Right cardiac atrium (tissue), 5 donors: ENCODE data around the gene RAB20. TPM values are rescaled to one million over a fixed set of nuclear protein-coding genes. Genes with fewer than 3 reads are reported as not detected.
A peak's percentile ranks its signal among the peaks of the same experiment; 100 is the strongest.

ENCODE experiments used
- ATAC-seq, 2 donors: fragments of 200-7000 bp; cut with Tn5 transposase; one replicate each; pipeline versions ENCODE4 v1.8.0 to v1.9.1; 2020; ENCODE audit warnings: moderate library complexity in 2 of 2, mild to moderate bottlenecking in 1 of 2
- DNase-seq, 3 donors: peaks; one replicate each; pipeline ENCODE4 v3.0.0-alpha.2; 2020
- H3K27ac ChIP-seq: one replicate; pipeline ENCODE4 v1.5.1; 2013; ENCODE audit warnings: mild to moderate bottlenecking, low read length, control low read depth, moderate library complexity
- H3K27me3 ChIP-seq: one replicate; pipeline ENCODE4 v1.6.1; 2013; ENCODE audit not compliant: control insufficient read depth, insufficient read depth
- H3K4me1 ChIP-seq: one replicate; pipeline ENCODE4 v1.6.1; 2013; ENCODE audit warnings: low read length; ENCODE audit not compliant: control insufficient read depth, insufficient read depth
- H3K4me3 ChIP-seq: one replicate; pipeline ENCODE4 v1.5.1; 2013; ENCODE audit warnings: low read length, control low read depth
- H3K9me3 ChIP-seq: one replicate; pipeline ENCODE4 v1.6.1; 2013; ENCODE audit warnings: low read length; ENCODE audit not compliant: control insufficient read depth
- WGBS: extraction: QIAGEN DNeasy Blood & Tissue Kit; methylation state at CpG from one replicate; pipeline ENCODE4 v1.1.7; 2013; 5-methylcytosine and 5-hydroxymethylcytosine counted together
- intact Hi-C, 4 donors: fragments of 100-400 bp; cut with DNase I; formaldehyde crosslinking; loops; one replicate each; pipeline versions ENCODE4 v1.11.0 to v1.14.0; 2022 to 2023
- polyA plus RNA-seq: library from polyadenylated mRNA; stranded (reverse); fragments of 200-250 nt; gene quantifications from one replicate; pipeline ENCODE4 v1.2.3, GENCODE V29; 2013
- total RNA-seq, 4 donors: library from RNA; stranded (reverse); fragmentation: NEBNext Ultra II Directional; extraction: Animal tissue kit (Norgen Biotek cat#: 25700); gene quantifications; one replicate each; pipeline ENCODE4 v1.2.1, GENCODE V29; 2021
- donor health status: healthy with polysubstance abuse.
- donor health status: DM: no; HTN: yes; CAD: no.
- donor health status: DM: no; HTN: no; CAD: no.
- donor health status: DM: no; HTN: yes; CAD: no; lungs with severe emphysema.
- donor health status: DM: yes; HTN: yes; CAD: no.

The RAB20 gene
- total and polyA plus RNA-seq, 5 donors, result 10.5 to 15.3 (median 11.8) TPM

GRCh38 chr13:110519506-110519905 lies 42.0 kb downstream of the RAB20 start:
- Histone ChIP-seq H3K27ac (no peak overlapping the region), H3K27me3 (no peaks in the 10 kb centered on the region), H3K4me3 (no peak overlapping the region), H3K4me1 (peaks cover 3% of the 10 kb centered on the region), H3K9me3 (no peaks in the 10 kb centered on the region)
- DNase-seq (peak in 1 of 3 donors; percentile 36), ATAC-seq (no peak)
- 89% methylated on average over 7 of the region's 7 CpGs for WGBS
- intact Hi-C loops, result no loop called here

DNA sequence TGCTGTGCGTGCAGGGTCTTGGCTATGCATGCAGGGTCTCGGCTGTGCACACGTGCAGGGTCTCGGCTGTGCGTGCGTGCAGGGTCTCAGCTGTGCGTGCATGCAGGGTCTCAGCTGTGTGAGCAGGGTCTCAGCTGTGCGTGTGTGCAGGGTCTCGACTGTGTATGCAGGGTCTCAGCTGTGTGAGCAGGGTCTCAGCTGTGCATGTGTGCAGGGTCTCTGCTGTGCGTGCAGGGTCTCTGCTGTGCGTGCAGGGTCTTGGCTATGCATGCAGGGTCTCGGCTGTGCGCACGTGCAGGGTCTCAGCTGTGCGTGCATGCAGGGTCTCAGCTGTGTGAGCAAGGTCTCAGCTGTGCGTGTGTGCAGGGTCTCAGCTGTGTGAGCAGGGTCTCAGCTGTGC lies 42.5 kb downstream of the RAB20 start:
- ATAC-seq (no peak), DNase-seq (peak in 1 of 3 donors; percentile 47)
- no peak overlapping the region for H3K4me3 ChIP-seq
- intact Hi-C loops, result no loop called here
- H3K9me3 ChIP-seq, result no peaks in the 10 kb centered on the region
- H3K27me3 ChIP-seq, result no peaks in the 10 kb centered on the region
- peaks cover 3% of the 10 kb centered on the region for H3K4me1 ChIP-seq
- no peak overlapping the region for H3K27ac ChIP-seq
- WGBS, result 96% methylated on average over 16 of the region's 16 CpGs

GRCh38 chr13:110518571-110518970 lies 43.0 kb downstream of the RAB20 start:
- Histone ChIP-seq H3K4me1 (no peaks in the 10 kb centered on the region), H3K27ac (no peak overlapping the region), H3K9me3 (no peaks in the 10 kb centered on the region), H3K4me3 (no peak overlapping the region), H3K27me3 (no peaks in the 10 kb centered on the region)
- ATAC-seq, result peak in 1 of 2 donors; percentile 4
- 71% methylated on average over 11 of the region's 11 CpGs for WGBS
- peak in 1 of 3 donors; percentile 65 for DNase-seq
- intact Hi-C loops, result no loop called here

DNA sequence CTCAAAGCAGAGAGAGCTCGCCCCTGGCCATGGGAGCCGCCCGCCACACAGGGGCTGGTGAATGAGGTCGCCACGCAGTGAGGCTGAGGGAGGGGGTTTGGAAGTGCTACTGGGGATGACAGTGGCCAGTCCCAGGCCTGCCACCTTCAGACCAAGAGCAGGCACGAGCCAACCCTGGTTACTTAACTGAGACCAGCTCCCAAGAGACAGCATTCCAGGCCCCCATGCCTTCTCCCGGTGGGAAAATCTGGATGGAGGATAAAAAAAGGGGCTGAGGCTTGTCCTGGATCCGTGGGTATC lies 43.3 kb downstream of the RAB20 start:
- no peaks in the 10 kb centered on the region for H3K9me3 ChIP-seq
- no peaks in the 10 kb centered on the region for H3K27me3 ChIP-seq
- 64% methylated on average over 8 of the region's 8 CpGs for WGBS
- intact Hi-C loops, result no loop called here
- H3K27ac ChIP-seq, result no peak overlapping the region
- H3K4me3 ChIP-seq, result no peak overlapping the region
- ATAC-seq (no peak), DNase-seq (no peak)
- no peaks in the 10 kb centered on the region for H3K4me1 ChIP-seq

DNA sequence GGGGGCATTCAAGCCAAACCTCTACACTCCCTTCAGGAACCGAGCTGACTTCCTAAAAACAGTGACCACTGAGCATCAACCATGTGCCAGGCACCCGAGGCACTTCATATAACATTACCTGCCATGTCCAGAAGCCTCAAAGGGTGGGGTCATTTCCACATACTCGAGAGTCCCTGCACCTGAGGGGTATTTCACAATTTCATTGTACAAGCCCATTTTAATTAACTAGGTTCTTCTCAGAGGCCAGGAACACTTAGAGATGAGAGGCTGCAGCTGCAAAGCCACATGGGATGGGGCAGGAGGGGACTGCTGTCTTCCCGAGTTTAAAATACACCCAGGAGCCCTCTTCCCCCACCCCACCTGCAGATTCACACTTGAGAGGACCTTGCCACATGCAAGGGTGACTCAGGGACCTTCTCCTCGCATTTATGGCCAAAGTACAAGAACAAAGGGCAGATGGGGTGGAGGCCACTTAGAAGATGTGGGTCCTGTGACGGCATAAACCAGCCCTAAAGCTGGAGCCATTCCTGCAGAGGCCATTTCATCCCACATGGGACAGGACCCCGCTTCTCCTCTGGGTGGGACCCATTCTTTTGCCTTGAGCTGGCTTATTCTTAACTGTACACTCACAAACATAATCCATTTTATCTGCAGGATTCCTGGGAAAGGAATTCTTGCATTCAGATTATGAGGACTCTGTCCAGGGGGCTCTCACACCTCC lies 43.9 kb downstream of the RAB20 start:
- Histone ChIP-seq H3K9me3 (no peaks in the 10 kb centered on the region), H3K27ac (no peak overlapping the region), H3K27me3 (no peaks in the 10 kb centered on the region), H3K4me3 (no peak overlapping the region), H3K4me1 (no peaks in the 10 kb centered on the region)
- intact Hi-C loops, result no loop called here
- peak in 1 of 3 donors; percentile 10 for DNase-seq
- WGBS, result 67% methylated on average over 7 of the region's 7 CpGs
- no peak for ATAC-seq

- intact Hi-C loops, result no loop called here
- peak in 1 of 3 donors; percentile 2 for DNase-seq
Measured at GRCh38 chr13:110516500-110516899, 45.0 kb downstream of the RAB20 start.

GRCh38 chr13:110512198-110512740 lies 49.3 kb downstream of the RAB20 start:
- ATAC-seq (no peak), DNase-seq (peak in 1 of 3 donors; percentile 20)
- Histone ChIP-seq H3K9me3 (no peaks in the 10 kb centered on the region), H3K27me3 (no peaks in the 10 kb centered on the region), H3K27ac (no peak overlapping the region), H3K4me3 (no peak overlapping the region), H3K4me1 (peaks cover 8% of the 10 kb centered on the region)
- intact Hi-C loops, result no loop called here
- whole genome bisulfite sequencing, result 85% methylated on average over 17 of the region's 17 CpGs

More at GRCh38 chr13:110516500-110516899, 45.0 kb downstream of the RAB20 start:
- Histone ChIP-seq H3K27me3 (no peaks in the 10 kb centered on the region), H3K9me3 (no peaks in the 10 kb centered on the region), H3K4me3 (no peak overlapping the region), H3K4me1 (no peaks in the 10 kb centered on the region), H3K27ac (no peak overlapping the region)
- no peak for ATAC-seq
- 72% methylated on average over 12 of the region's 12 CpGs for WGBS

GRCh38 chr13:110511509-110512181 lies 49.9 kb downstream of the RAB20 start:
- Histone ChIP-seq H3K9me3 (no peaks in the 10 kb centered on the region), H3K4me1 (peaks cover 8% of the 10 kb centered on the region), H3K27ac (no peak overlapping the region), H3K27me3 (no peaks in the 10 kb centered on the region), H3K4me3 (no peak overlapping the region)
- DNase-seq (peak in 1 of 3 donors; percentile 50), ATAC-seq (no peak)
- 91% methylated on average over 31 of the region's 31 CpGs for WGBS
- intact Hi-C loops, result no loop called here

DNA sequence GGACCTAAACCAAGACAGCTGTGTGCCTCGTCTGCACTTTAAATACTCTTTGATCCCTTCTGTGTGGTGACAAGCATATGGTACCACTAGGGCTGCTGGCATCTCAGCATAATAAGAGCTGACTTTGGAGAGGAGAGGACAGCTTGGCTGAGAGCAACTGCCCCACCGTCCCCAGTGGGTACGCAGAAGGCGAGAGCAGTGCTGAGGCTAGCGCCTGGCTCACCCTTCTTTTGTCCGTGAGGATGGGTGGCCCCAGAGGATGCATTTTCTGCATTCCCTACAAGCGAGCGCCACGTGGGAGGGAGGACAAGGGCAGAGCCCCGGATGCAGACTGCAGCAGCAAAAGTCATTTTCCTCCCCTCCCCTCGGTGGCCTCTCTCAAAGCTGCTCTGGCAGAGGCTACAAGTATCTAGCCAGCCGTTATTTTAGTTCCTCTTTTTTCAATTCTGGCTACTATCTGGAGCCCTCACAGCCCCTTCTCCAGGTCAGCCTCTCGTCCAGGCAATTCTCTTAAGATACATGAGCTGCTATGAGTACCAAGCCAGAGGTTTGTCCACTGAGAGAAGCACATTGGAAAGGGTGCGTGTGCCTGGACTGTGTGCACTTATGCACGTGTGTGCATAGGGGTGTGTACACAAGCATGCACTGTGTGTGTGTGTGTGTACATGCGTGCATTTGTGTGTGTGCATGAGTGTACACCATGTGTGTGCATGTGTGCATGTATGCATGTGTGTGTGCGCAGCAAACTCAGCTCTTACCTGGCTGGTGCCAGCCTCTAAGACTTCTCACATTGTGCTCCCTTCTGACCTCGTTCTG lies 51.3 kb downstream of the RAB20 start:
- intact Hi-C loops, result loop anchor here in 1 of 4 donors (10.0 kb wide), 1 partner anchor 55 kb away; the partner anchor contains the start of gene RAB20
- peak; percentile 2 to 6 for ATAC-seq
- H3K27ac ChIP-seq, result peak overlapping the region; percentile 87

GRCh38 chr13:110509478-110509926 lies 52.0 kb downstream of the RAB20 start:
- Histone ChIP-seq H3K9me3 (no peaks in the 10 kb centered on the region), H3K4me3 (no peak overlapping the region), H3K4me1 (peaks cover 8% of the 10 kb centered on the region), H3K27me3 (no peaks in the 10 kb centered on the region), H3K27ac (peak overlapping the region; percentile 87)
- 34% methylated on average over 4 of the region's 4 CpGs for WGBS
- intact Hi-C loops, result loop anchor here in 1 of 4 donors (10.0 kb wide), 1 partner anchor 55 kb away; the partner anchor contains the start of gene RAB20
- ATAC-seq (peak; percentile 4 to 46), DNase-seq (peak in 1 of 3 donors; percentile 38)

More for the DNA sequence above, 51.3 kb downstream of the RAB20 start:
- no peak overlapping the region for H3K4me3 ChIP-seq
- DNase-seq, result peak in 2 of 3 donors; percentile 65 to 73
- no peaks in the 10 kb centered on the region for H3K9me3 ChIP-seq
- no peaks in the 10 kb centered on the region for H3K27me3 ChIP-seq
- H3K4me1 ChIP-seq, result peaks cover 8% of the 10 kb centered on the region
- 43% methylated on average over 18 of the region's 18 CpGs for WGBS
